Measurements from ENCODE around the gene SPTBN4. TPM values are rescaled to one million over a fixed set of nuclear protein-coding genes. Genes with fewer than 3 reads are reported as not detected.
A peak's percentile ranks its signal among the peaks of the same experiment; 100 is the strongest.

SPTBN4 gene
- total RNA-seq, 1 donor from 2014 or later = 0.43 TPM

DNA sequence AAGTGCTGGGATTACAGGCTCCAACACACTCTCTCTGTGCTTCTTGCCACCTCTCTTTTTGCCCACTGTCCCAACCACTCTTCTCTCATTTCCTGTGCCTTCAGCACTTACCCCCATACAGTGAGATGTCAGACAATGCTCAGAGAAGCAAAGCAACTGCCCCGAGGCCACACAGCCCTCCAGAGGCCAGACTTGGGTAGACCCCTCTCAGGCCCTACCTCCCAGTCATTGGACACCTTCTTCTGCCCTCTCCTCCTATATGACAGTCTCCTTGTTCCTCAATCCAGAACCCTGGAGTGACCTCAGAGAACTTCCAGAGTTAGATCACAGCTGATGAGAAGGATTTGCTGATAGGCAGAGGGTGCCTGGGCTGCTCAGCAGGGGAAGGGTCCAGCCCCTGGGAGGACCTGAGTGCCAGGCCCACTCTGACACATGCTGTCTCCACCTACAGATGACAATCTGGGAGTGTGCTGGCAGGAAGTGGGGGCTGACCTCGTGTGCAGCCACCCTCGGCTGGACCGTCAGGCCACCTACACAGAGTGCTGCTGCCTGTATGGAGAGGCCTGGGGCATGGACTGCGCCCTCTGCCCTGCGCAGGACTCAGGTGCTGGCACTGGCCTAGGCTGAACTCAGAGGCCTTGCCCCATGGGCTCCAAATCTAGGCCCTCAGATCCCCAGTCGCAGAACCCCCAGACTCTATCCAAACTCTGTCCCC is 158.8 kb downstream of the SPTBN4 start:
- DNase-seq (ENCODE audit: low spot score in 2 of 2) = no peak
- intact Hi-C loops (cut with DNase I) = no loop called here
- no peak overlapping the region for H3K4me3 ChIP-seq
- no peaks in the 10 kb centered on the region for H3K9me3 ChIP-seq
- H3K27me3 ChIP-seq = no peaks in the 10 kb centered on the region
- peaks cover 64 to 71% of the 10 kb centered on the region in 2 donors for H3K36me3 ChIP-seq
- TF ChIP-seq CTCF (IDR thresholded peaks at IDR 0.05) = no peak
- H3K4me1 ChIP-seq = no peaks in the 10 kb centered on the region
- peak overlapping the region in 1 of 2 donors; percentile 25 for H3K27ac ChIP-seq

Other genes starting within 250 kb of the SPTBN4 start
- gene TTC9B, start 248.6 kb upstream of the SPTBN4 start, total RNA-seq = not detected
- not detected for gene CCNP, start 240.3 kb upstream of the SPTBN4 start, total RNA-seq
- gene AKT2, start 181.7 kb upstream of the SPTBN4 start, total RNA-seq = 137 TPM
- 10.4 TPM for gene C19orf47, start 118.6 kb upstream of the SPTBN4 start, total RNA-seq
- gene PLD3, start 118.3 kb upstream of the SPTBN4 start, total RNA-seq = 345 TPM
- not detected for gene HIPK4, start 76.8 kb upstream of the SPTBN4 start, total RNA-seq
- 3.3 TPM for gene PRX, start 53.6 kb upstream of the SPTBN4 start, total RNA-seq
- 39.7 TPM for gene SERTAD1, start 41.0 kb upstream of the SPTBN4 start, total RNA-seq
- gene SERTAD3, start 22.7 kb upstream of the SPTBN4 start, total RNA-seq = 36.9 TPM
- 295 TPM for gene BLVRB, start 1.3 kb upstream of the SPTBN4 start, total RNA-seq
- gene SHKBP1, start 109.9 kb downstream of the SPTBN4 start, total RNA-seq = 192 TPM
- gene LTBP4, start 134.4 kb downstream of the SPTBN4 start, total RNA-seq = 691 TPM
- gene NUMBL, start 223.7 kb downstream of the SPTBN4 start, total RNA-seq = 360 TPM
- gene COQ8B, start 249.9 kb downstream of the SPTBN4 start, total RNA-seq = 33.3 TPM